Parathyroid adenoma (tissue), 2 donors: ENCODE results near the gene SRL.

Experiments used
- H2AFZ ChIP-seq: fragments of 300-600 bp; sonication (generic); one replicate; pipeline ENCODE4 v1.7.0; 2017; ENCODE audit warnings: antibody characterized with exemption, mild to moderate bottlenecking
- H3K27ac ChIP-seq: fragments of 300-600 bp; sonication (generic); one replicate; pipeline ENCODE4 v1.7.0; 2017
- H3K27me3 ChIP-seq: fragments of 300-600 bp; sonication (generic); one replicate; pipeline ENCODE4 v1.7.0; 2017; ENCODE audit warnings: low read length; ENCODE audit not compliant: control insufficient read depth, insufficient read depth
- H3K36me3 ChIP-seq: fragments of 300-600 bp; sonication (generic); one replicate; pipeline ENCODE4 v1.7.0; 2017; ENCODE audit warnings: low read length; ENCODE audit not compliant: control insufficient read depth, insufficient read depth
- H3K4me1 ChIP-seq: fragments of 300-600 bp; sonication (generic); one replicate; pipeline ENCODE4 v1.7.0; 2017; ENCODE audit warnings: control low read depth
- H3K4me2 ChIP-seq: fragments of 300-600 bp; sonication (generic); one replicate; pipeline ENCODE4 v1.7.0; 2017; ENCODE audit warnings: low read length
- H3K4me3 ChIP-seq: fragments of 300-600 bp; sonication (generic); one replicate; pipeline ENCODE4 v1.7.0; 2017; ENCODE audit warnings: low read depth, low read length
- H3K79me2 ChIP-seq: fragments of 300-600 bp; sonication (generic); one replicate; pipeline ENCODE4 v1.7.0; 2017; ENCODE audit warnings: control low read depth
- H3K9ac ChIP-seq: fragments of 300-600 bp; sonication (generic); one replicate; pipeline ENCODE4 v1.7.0; 2017; ENCODE audit warnings: mild to moderate bottlenecking
- H3K9me3 ChIP-seq: fragments of 300-600 bp; sonication (generic); one replicate; pipeline ENCODE4 v1.7.0; 2017; ENCODE audit warnings: low read length; ENCODE audit not compliant: control insufficient read depth
- TF ChIP-seq, protein P1 (sequence below): fragments of 300-600 bp; sonication (generic); IDR thresholded peaks from one replicate; pipeline ENCODE4 v1.7.0; 2017; ENCODE audit warnings: antibody characterized with exemption, mild to moderate bottlenecking
- donor health status: primary hyperparathyroidism.

Gene SRL

DNA sequence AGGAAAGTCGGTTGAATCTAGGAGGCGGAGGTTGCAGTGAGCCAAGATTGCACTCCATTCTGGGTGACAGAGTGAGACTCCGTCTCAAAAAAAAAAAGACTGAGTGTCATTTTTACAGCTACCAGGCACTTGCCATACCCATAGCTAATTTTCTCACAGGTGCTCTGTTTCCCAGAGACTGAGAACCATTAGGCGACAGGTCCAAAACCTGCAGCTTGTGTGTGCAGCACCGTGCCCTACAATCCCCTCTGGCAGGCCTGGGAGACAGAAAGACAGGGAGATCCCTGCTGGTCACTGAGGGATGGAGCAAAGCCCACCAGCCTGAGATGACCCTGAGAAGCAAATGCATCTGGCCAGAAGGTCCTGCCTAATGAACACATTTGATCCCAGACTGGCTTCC lies 28.2 kb upstream of the SRL start:
- Histone ChIP-seq H3K4me2 (no peak overlapping the region), H3K4me3 (no peak overlapping the region), H3K9ac (no peak overlapping the region), H2AFZ (no peak overlapping the region), H3K9me3 (no peaks in the 10 kb centered on the region), H3K36me3 (no peaks in the 10 kb centered on the region), H3K27ac (no peak overlapping the region), H3K79me2 (peaks cover 23% of the 10 kb centered on the region), H3K4me1 (peaks cover 4% of the 10 kb centered on the region), H3K27me3 (no peaks in the 10 kb centered on the region)
- TF ChIP-seq, protein P1, sequence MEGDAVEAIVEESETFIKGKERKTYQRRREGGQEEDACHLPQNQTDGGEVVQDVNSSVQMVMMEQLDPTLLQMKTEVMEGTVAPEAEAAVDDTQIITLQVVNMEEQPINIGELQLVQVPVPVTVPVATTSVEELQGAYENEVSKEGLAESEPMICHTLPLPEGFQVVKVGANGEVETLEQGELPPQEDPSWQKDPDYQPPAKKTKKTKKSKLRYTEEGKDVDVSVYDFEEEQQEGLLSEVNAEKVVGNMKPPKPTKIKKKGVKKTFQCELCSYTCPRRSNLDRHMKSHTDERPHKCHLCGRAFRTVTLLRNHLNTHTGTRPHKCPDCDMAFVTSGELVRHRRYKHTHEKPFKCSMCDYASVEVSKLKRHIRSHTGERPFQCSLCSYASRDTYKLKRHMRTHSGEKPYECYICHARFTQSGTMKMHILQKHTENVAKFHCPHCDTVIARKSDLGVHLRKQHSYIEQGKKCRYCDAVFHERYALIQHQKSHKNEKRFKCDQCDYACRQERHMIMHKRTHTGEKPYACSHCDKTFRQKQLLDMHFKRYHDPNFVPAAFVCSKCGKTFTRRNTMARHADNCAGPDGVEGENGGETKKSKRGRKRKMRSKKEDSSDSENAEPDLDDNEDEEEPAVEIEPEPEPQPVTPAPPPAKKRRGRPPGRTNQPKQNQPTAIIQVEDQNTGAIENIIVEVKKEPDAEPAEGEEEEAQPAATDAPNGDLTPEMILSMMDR = no peak

GRCh38 chr16:4266372-4266771 lies 24.5 kb upstream of the SRL start:
- TF ChIP-seq, protein P1 = no peak
- no peak overlapping the region for H3K4me3 ChIP-seq
- H3K9ac ChIP-seq = no peak overlapping the region
- H3K79me2 ChIP-seq = peaks cover 20% of the 10 kb centered on the region
- no peaks in the 10 kb centered on the region for H3K27me3 ChIP-seq
- H3K36me3 ChIP-seq = no peaks in the 10 kb centered on the region
- H3K27ac ChIP-seq = no peak overlapping the region
- H2AFZ ChIP-seq = no peak overlapping the region
- H3K4me2 ChIP-seq = no peak overlapping the region
- H3K9me3 ChIP-seq = no peaks in the 10 kb centered on the region
- H3K4me1 ChIP-seq = peaks cover 2% of the 10 kb centered on the region

DNA sequence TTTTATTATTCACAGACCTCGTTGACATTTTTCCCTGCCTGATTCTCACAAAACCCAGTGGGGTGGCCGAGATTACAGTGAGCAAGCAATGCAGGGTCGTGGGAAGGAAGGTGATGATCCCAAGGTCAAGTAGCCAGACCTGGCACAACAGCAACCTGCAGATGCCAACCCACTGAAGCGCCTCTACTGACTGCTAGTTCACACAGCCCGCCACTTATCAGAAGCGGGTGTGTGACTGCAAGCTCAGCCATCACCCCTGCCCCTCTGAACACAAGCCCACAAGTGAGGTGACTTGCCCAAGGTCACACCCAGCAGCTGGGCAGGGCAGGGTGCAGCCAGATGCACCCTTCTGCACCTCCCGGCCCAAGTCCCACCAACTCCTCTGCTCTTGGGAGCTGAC lies 23.8 kb upstream of the SRL start:
- no peaks in the 10 kb centered on the region for H3K4me1 ChIP-seq
- no peaks in the 10 kb centered on the region for H3K9me3 ChIP-seq
- no peak overlapping the region for H3K27ac ChIP-seq

GRCh38 chr16:4264546-4264945 lies 22.7 kb upstream of the SRL start:
- Histone ChIP-seq H2AFZ (no peak overlapping the region), H3K9ac (no peak overlapping the region), H3K9me3 (no peaks in the 10 kb centered on the region), H3K4me3 (no peak overlapping the region), H3K27me3 (no peaks in the 10 kb centered on the region), H3K36me3 (no peaks in the 10 kb centered on the region), H3K27ac (no peak overlapping the region), H3K79me2 (peaks cover 8% of the 10 kb centered on the region), H3K4me2 (no peak overlapping the region), H3K4me1 (no peaks in the 10 kb centered on the region)
- TF ChIP-seq, protein P1 = no peak

More for the DNA sequence above, 23.8 kb upstream of the SRL start:
- no peak overlapping the region for H2AFZ ChIP-seq
- peaks cover 13% of the 10 kb centered on the region for H3K79me2 ChIP-seq
- TF ChIP-seq, protein P1 = no peak
- no peak overlapping the region for H3K4me2 ChIP-seq
- no peak overlapping the region for H3K4me3 ChIP-seq
- H3K36me3 ChIP-seq = no peaks in the 10 kb centered on the region
- H3K27me3 ChIP-seq = no peaks in the 10 kb centered on the region
- no peak overlapping the region for H3K9ac ChIP-seq

GRCh38 chr16:4263504-4264436 lies 21.9 kb upstream of the SRL start:
- Histone ChIP-seq H3K9ac (no peak overlapping the region), H2AFZ (no peak overlapping the region), H3K36me3 (no peaks in the 10 kb centered on the region), H3K9me3 (no peaks in the 10 kb centered on the region), H3K27me3 (no peaks in the 10 kb centered on the region), H3K27ac (no peak overlapping the region), H3K4me2 (no peak overlapping the region), H3K4me3 (no peak overlapping the region), H3K4me1 (no peaks in the 10 kb centered on the region), H3K79me2 (peaks cover 6% of the 10 kb centered on the region)
- TF ChIP-seq, protein P1 = no peak
